HG02943 (cell line): ENCODE data around the gene MCM10.

ENCODE experiments used
- ATAC-seq: cut with Tn5 transposase; IDR thresholded peaks from one replicate; pipeline ENCODE4 v1.9.1; 2021; ENCODE audit warnings: mild to moderate bottlenecking, low read depth, moderate library complexity; ENCODE audit not compliant: unreplicated experiment

MCM10 gene

GRCh38 chr10:13256627-13257026 lies 95.3 kb downstream of the MCM10 start:
- no peak for ATAC-seq

GRCh38 chr10:13257621-13258140 lies 96.3 kb downstream of the MCM10 start:
- no peak for ATAC-seq
